Activated CD8-positive, alpha-beta memory T cell treated with anti-CD3 and anti-CD28 coated beads for 36 hours (primary cell): ENCODE measurements around the gene TPSB2. TPM values are rescaled to one million over a fixed set of nuclear protein-coding genes. Genes with fewer than 3 reads are reported as not detected.
"Not testable (repeated sequence)": the region's sequence is repeated elsewhere in the genome, so short reads cannot be mapped to it uniquely, and the experiment has no call there.

Source experiments
- CTCF ChIA-PET: fragments of 350-600 bp; sonication (Branson Sonifier 250); formaldehyde crosslinking; loops from one replicate; lab custom pipeline; 2021; ENCODE audit warnings: antibody characterized with exemption; lab: Charles Lee
- POLR2A ChIA-PET: fragments of 350-600 bp; sonication (Branson Sonifier 250); formaldehyde crosslinking; loops from one replicate; lab custom pipeline; 2021; ENCODE audit warnings: antibody characterized with exemption; lab: Charles Lee
- total RNA-seq, 2 experiments: library from RNA; stranded (reverse); gene quantifications; one replicate each; pipeline ENCODE4 v1.2.3, GENCODE V29; 2021

Gene TPSB2
- total RNA-seq, 2 experiments from 2014 or later = not detected

GRCh38 chr16:1210461-1210860, 19.5 kb downstream of the TPSB2 start:
- ChIA-PET CTCF (no interaction called here), POLR2A (interaction anchor here (0.6 kb wide), 1 partner anchor 684 kb away, joined by 3 read pairs; no protein-coding TSS in a partner anchor)

- CTCF ChIA-PET = no interaction called here
- POLR2A ChIA-PET = no interaction called here
These were observed 20.9 kb downstream of the TPSB2 start for GRCh38 chr16:1209081-1209480.

- ChIA-PET CTCF (interaction anchor here (0.5 to 1.2 kb wide), 2 partner anchors 58 to 151 kb away, joined by 3 to 4 read pairs; no protein-coding TSS in a partner anchor), POLR2A (no interaction called here)
These were observed 21.6 kb downstream of the TPSB2 start for GRCh38 chr16:1208239-1208830.

- CTCF ChIA-PET = interaction anchor here (1.2 kb wide), 1 partner anchor 150 kb away, joined by 3 read pairs; no protein-coding TSS in a partner anchor
- POLR2A ChIA-PET = no interaction called here
These were observed 23.2 kb downstream of the TPSB2 start for GRCh38 chr16:1206786-1207185.

GRCh38 chr16:1206326-1206725, 23.7 kb downstream of the TPSB2 start:
- CTCF ChIA-PET = no interaction called here

GRCh38 chr16:1204933-1205332, 25.1 kb downstream of the TPSB2 start:
- ChIA-PET POLR2A (no interaction called here), CTCF (no interaction called here)

More at GRCh38 chr16:1206326-1206725, 23.7 kb downstream of the TPSB2 start:
- POLR2A ChIA-PET = no interaction called here

- CTCF ChIA-PET = no interaction called here
- POLR2A ChIA-PET = no interaction called here
These were observed 27.7 kb downstream of the TPSB2 start for GRCh38 chr16:1202274-1202673.

GRCh38 chr16:1201444-1201843, 28.5 kb downstream of the TPSB2 start:
- CTCF ChIA-PET = no interaction called here

GRCh38 chr16:1200014-1200627, 29.9 kb downstream of the TPSB2 start:
- CTCF ChIA-PET = no interaction called here
- POLR2A ChIA-PET = no interaction called here

More at GRCh38 chr16:1201444-1201843, 28.5 kb downstream of the TPSB2 start:
- POLR2A ChIA-PET = no interaction called here

- ChIA-PET POLR2A (no interaction called here), CTCF (no interaction called here)
These were observed 30.5 kb downstream of the TPSB2 start for GRCh38 chr16:1199347-1200013.

GRCh38 chr16:1198671-1199346, 31.2 kb downstream of the TPSB2 start:
- POLR2A ChIA-PET, CTCF ChIA-PET: not testable (repeated sequence)

GRCh38 chr16:1198194-1198593, 31.8 kb downstream of the TPSB2 start:
- POLR2A ChIA-PET = no interaction called here
- CTCF ChIA-PET = no interaction called here

GRCh38 chr16:1197237-1197866, 32.6 kb downstream of the TPSB2 start:
- ChIA-PET CTCF (no interaction called here), POLR2A (no interaction called here)

GRCh38 chr16:1196494-1196893, 33.5 kb downstream of the TPSB2 start:
- ChIA-PET POLR2A (no interaction called here), CTCF (no interaction called here)

- POLR2A ChIA-PET = no interaction called here
These were observed 34.7 kb downstream of the TPSB2 start for GRCh38 chr16:1195393-1195666.

GRCh38 chr16:1194665-1195392, 35.2 kb downstream of the TPSB2 start:
- ChIA-PET CTCF (interaction anchor here (1.5 kb wide), 1 partner anchor 137 kb away, joined by 5 read pairs; no protein-coding TSS in a partner anchor), POLR2A (no interaction called here)

More at GRCh38 chr16:1195393-1195666, 34.7 kb downstream of the TPSB2 start:
- CTCF ChIA-PET = no interaction called here

- CTCF ChIA-PET = interaction anchor here (1.5 kb wide), 1 partner anchor 136 kb away, joined by 5 read pairs; no protein-coding TSS in a partner anchor
- POLR2A ChIA-PET = no interaction called here
These were observed 36.0 kb downstream of the TPSB2 start for GRCh38 chr16:1193825-1194581.

- ChIA-PET CTCF (interaction anchor here (1.5 kb wide), 1 partner anchor 136 kb away, joined by 5 read pairs; no protein-coding TSS in a partner anchor), POLR2A (no interaction called here)
These were observed 36.7 kb downstream of the TPSB2 start for GRCh38 chr16:1193143-1193824.
